NCI-H2107 treated with DMSO at 0.1 percent for 48 hours (cell line): Measurements from ENCODE around the gene OR51E2.
"Not testable (repeated sequence)": the region's sequence is repeated elsewhere in the genome, so short reads cannot be mapped to it uniquely, and the experiment has no call there.

ENCODE experiments used
- DNase-seq: peaks from one replicate; lab custom pipeline; 2025; ENCODE audit not compliant: unreplicated experiment; lab: John Stamatoyannopoulos, UW

Gene OR51E2

GRCh38 chr11:4697585-4697984 lies at the start of gene OR51E2:
OR51E2 (minus strand) TSS chr11:4697853; CDS start chr11:4682711, 15,142 bp downstream.
- no peak for DNase-seq

- no peak for DNase-seq
These were observed 43.1 kb upstream of the OR51E2 start for GRCh38 chr11:4740735-4741134.

GRCh38 chr11:4727171-4727570 lies 29.5 kb upstream of the OR51E2 start:
- no peak for DNase-seq

GRCh38 chr11:4722616-4723534 lies 25.2 kb upstream of the OR51E2 start:
- not testable (repeated sequence) for DNase-seq

GRCh38 chr11:4714300-4714699 lies 16.6 kb upstream of the OR51E2 start:
- DNase-seq, result no peak

GRCh38 chr11:4713241-4713640 lies 15.6 kb upstream of the OR51E2 start:
- DNase-seq, result no peak

- DNase-seq, result no peak
These were observed 7.2 kb upstream of the OR51E2 start for GRCh38 chr11:4704790-4705334.

GRCh38 chr11:4704054-4704789 lies 6.6 kb upstream of the OR51E2 start, which contains the start of gene MMP26:
MMP26 (plus strand) TSS chr11:4704784.
- peak; percentile 83 for DNase-seq

GRCh38 chr11:4700436-4700820 lies 2.8 kb upstream of the OR51E2 start:
- DNase-seq, result no peak

GRCh38 chr11:4699697-4700435 lies 2.2 kb upstream of the OR51E2 start:
- DNase-seq, result no peak

GRCh38 chr11:4695442-4695841 lies 2.2 kb downstream of the OR51E2 start:
- DNase-seq, result no peak

- DNase-seq, result peak; percentile 49
These were observed 12.9 kb downstream of the OR51E2 start for GRCh38 chr11:4684631-4685285.

GRCh38 chr11:4682623-4683419 lies 14.8 kb downstream of the OR51E2 start:
- DNase-seq, result no peak

- no peak for DNase-seq
These were observed 17.3 kb downstream of the OR51E2 start for GRCh38 chr11:4680341-4680740.

GRCh38 chr11:4677948-4678347 lies 19.7 kb downstream of the OR51E2 start:
- no peak for DNase-seq

GRCh38 chr11:4673781-4674180 lies 23.9 kb downstream of the OR51E2 start:
- DNase-seq, result no peak

- no peak for DNase-seq
These were observed 25.2 kb downstream of the OR51E2 start for GRCh38 chr11:4672470-4672869.

- no peak for DNase-seq
These were observed 25.9 kb downstream of the OR51E2 start for GRCh38 chr11:4671741-4672140.

- DNase-seq, result no peak
These were observed 32.2 kb downstream of the OR51E2 start for GRCh38 chr11:4665424-4665823.

GRCh38 chr11:4664786-4665185 lies 32.9 kb downstream of the OR51E2 start:
- DNase-seq, result no peak
